NK-92 (cell line): ENCODE measurements around the gene COL26A1.
"Not testable (repeated sequence)": the region's sequence is repeated elsewhere in the genome, so short reads cannot be mapped to it uniquely, and the experiment has no call there.

Source experiments
- DNase-seq: peaks from one replicate; lab custom pipeline; 2025; ENCODE audit not compliant: unreplicated experiment; lab: John Stamatoyannopoulos, UW

Gene COL26A1

GRCh38 chr7:101436857-101437576, 74.3 kb downstream of the COL26A1 start:
- no peak for DNase-seq

GRCh38 chr7:101441890-101442289, 79.2 kb downstream of the COL26A1 start:
- no peak for DNase-seq

- no peak for DNase-seq
Observed at GRCh38 chr7:101442426-101443070, 79.9 kb downstream of the COL26A1 start.

GRCh38 chr7:101450064-101450463, 87.4 kb downstream of the COL26A1 start:
- no peak for DNase-seq

- no peak for DNase-seq
Observed at GRCh38 chr7:101453617-101454016, 90.9 kb downstream of the COL26A1 start.

GRCh38 chr7:101457001-101457750, 94.5 kb downstream of the COL26A1 start:
- DNase-seq: no peak

- no peak for DNase-seq
Observed at GRCh38 chr7:101465131-101465530, 102.5 kb downstream of the COL26A1 start.

- no peak for DNase-seq
Observed at GRCh38 chr7:101465576-101466196, 103.0 kb downstream of the COL26A1 start.

- no peak for DNase-seq
Observed at GRCh38 chr7:101466871-101467270, 104.2 kb downstream of the COL26A1 start.

- no peak for DNase-seq
Observed at GRCh38 chr7:101468546-101469275, 106.0 kb downstream of the COL26A1 start.

GRCh38 chr7:101470668-101471487, 108.2 kb downstream of the COL26A1 start:
- DNase-seq: no peak

GRCh38 chr7:101474178-101474577, 111.5 kb downstream of the COL26A1 start:
- DNase-seq: no peak

GRCh38 chr7:101475691-101476090, 113.0 kb downstream of the COL26A1 start:
- not testable (repeated sequence) for DNase-seq

GRCh38 chr7:101479217-101479616, 116.5 kb downstream of the COL26A1 start:
- DNase-seq: no peak

- DNase-seq: not testable (repeated sequence)
Observed at GRCh38 chr7:101486056-101486432, 123.4 kb downstream of the COL26A1 start.

GRCh38 chr7:101486433-101487104, 123.9 kb downstream of the COL26A1 start:
- no peak for DNase-seq

- DNase-seq: no peak
Observed at GRCh38 chr7:101487105-101487458, 124.4 kb downstream of the COL26A1 start.

GRCh38 chr7:101487753-101488152, 125.1 kb downstream of the COL26A1 start:
- DNase-seq: no peak

- DNase-seq: no peak
Observed at GRCh38 chr7:101488826-101489572, 126.3 kb downstream of the COL26A1 start.
